Naive thymus-derived CD8-positive, alpha-beta T cell (primary cell): ENCODE data around the gene PRRG4. TPM values are rescaled to one million over a fixed set of nuclear protein-coding genes. Genes with fewer than 3 reads are reported as not detected.
A peak's percentile ranks its signal among the peaks of the same experiment; 100 is the strongest.
"Not testable (repeated sequence)": the region's sequence is repeated elsewhere in the genome, so short reads cannot be mapped to it uniquely, and the experiment has no call there.

Source experiments
- ATAC-seq, 2 donors: fragments of 150-1000 bp; cut with Tn5 transposase in 1 of 2; sonication (Bioruptor Pico), chemical (Tn5 transposase) in 1 of 2; 1 replicate in 1 of 2; 2 replicates in 1 of 2; pipeline ENCODE4 v1.10.0; 2021; ENCODE audit warnings: mild to moderate bottlenecking in 2 of 2, moderate library complexity in 2 of 2
- POLR2A ChIA-PET: fragments of 350-600 bp; sonication (Branson Sonifier 250); formaldehyde crosslinking; loops from one replicate; lab custom pipeline; 2021; ENCODE audit warnings: antibody characterized with exemption; lab: Charles Lee
- DNase-seq, 10 donors: peaks; one replicate each; pipeline versions ENCODE4 v3.0.0 to v3.0.0-alpha.2; 2020 to 2022
- H3K27ac Mint-ChIP-seq, 10 donors: one replicate each; pipeline ENCODE4 v1.8.0; 2020 to 2022; ENCODE audit warnings: mild to moderate bottlenecking in 10 of 10, mixed read lengths in 10 of 10, moderate library complexity in 4 of 10, inconsistent platforms in 1 of 10
- H3K27me3 Mint-ChIP-seq, 5 donors: one replicate each; pipeline ENCODE4 v1.8.0; 2021 to 2022; ENCODE audit warnings: mixed read lengths in 5 of 5
- H3K36me3 Mint-ChIP-seq, 3 donors: one replicate each; pipeline ENCODE4 v1.8.0; 2020 to 2022; ENCODE audit warnings: mixed read lengths in 3 of 3, mild to moderate bottlenecking in 2 of 3, inconsistent platforms in 1 of 3
- H3K4me1 Mint-ChIP-seq, 4 donors: one replicate each; pipeline ENCODE4 v1.8.0; 2021 to 2022; ENCODE audit warnings: mixed read lengths in 4 of 4
- H3K4me3 Mint-ChIP-seq, 10 donors: one replicate each; pipeline ENCODE4 v1.8.0; 2020 to 2022; ENCODE audit warnings: mild to moderate bottlenecking in 10 of 10, mixed read lengths in 10 of 10, moderate library complexity in 6 of 10, inconsistent platforms in 1 of 10
- H3K9me3 Mint-ChIP-seq, 9 donors: one replicate each; pipeline ENCODE4 v1.8.0; 2020 to 2022; ENCODE audit warnings: mixed read lengths in 9 of 9, mild to moderate bottlenecking in 3 of 9, inconsistent platforms in 1 of 9, moderate library complexity in 1 of 9
- polyA plus RNA-seq, 3 donors: library from polyadenylated mRNA; unstranded; fragments of 300-500 nt; fragmentation: Illumina TruSeq; gene quantifications; one replicate each; pipeline ENCODE4 v1.2.3, GENCODE V29; 2021
- total RNA-seq, 8 experiments: library from RNA in 2 of 8; stranded (reverse) in 2 of 8; gene quantifications; one replicate each; pipeline ENCODE4 v1.2.3 and lab custom pipeline; 2021 to 2026

PRRG4 gene
- total and polyA plus RNA-seq, 5 experiments from 2014 or later: not detected

DNA sequence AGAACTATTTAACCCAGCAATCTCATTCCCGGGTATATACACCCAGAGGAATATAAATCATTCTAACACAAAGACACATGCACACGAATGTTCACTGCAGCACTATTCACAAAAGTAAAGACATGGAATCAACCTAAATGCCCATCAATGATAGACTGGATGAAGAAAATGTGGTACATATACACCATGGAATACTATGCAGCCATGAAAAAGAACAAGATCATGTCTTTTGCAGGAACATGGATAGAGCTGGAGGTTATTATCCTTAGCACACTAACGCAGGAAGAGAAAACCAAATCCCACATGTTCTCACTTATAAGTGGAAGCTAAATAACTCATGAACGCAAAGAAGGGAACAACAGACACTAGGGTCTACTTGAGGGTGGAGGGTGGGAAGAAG lies 39.0 kb downstream of the PRRG4 start:
- peaks cover 3 to 14% (median 8%) of the 10 kb centered on the region in 5 donors for H3K27me3 Mint-ChIP-seq
- H3K9me3 Mint-ChIP-seq, POLR2A ChIA-PET, H3K4me1 Mint-ChIP-seq, H3K36me3 Mint-ChIP-seq, DNase-seq, ATAC-seq, H3K27ac Mint-ChIP-seq, H3K4me3 Mint-ChIP-seq: not testable (repeated sequence)

GRCh38 chr11:32870676-32871075 lies 40.9 kb downstream of the PRRG4 start:
- Mint-ChIP-seq H3K36me3 (no peaks in the 10 kb centered on the region), H3K27ac (peak overlapping the region in 1 of 10 donors; percentile 17), H3K4me1 (no peaks in the 10 kb centered on the region), H3K4me3 (no peak overlapping the region), H3K9me3 (peaks cover 0 to 11% (median 6%) of the 10 kb centered on the region in 9 donors), H3K27me3 (peaks cover 3 to 14% (median 9%) of the 10 kb centered on the region in 5 donors)
- DNase-seq: peak in 9 of 10 donors; percentile 4 to 68 (median 15)
- ATAC-seq: peak in 1 of 2 donors; percentile 48
- POLR2A ChIA-PET: no interaction called here

GRCh38 chr11:32874132-32874531 lies 44.4 kb downstream of the PRRG4 start:
- no peak for ATAC-seq
- H3K4me1 Mint-ChIP-seq: no peaks in the 10 kb centered on the region
- peaks cover 0 to 11% (median 2%) of the 10 kb centered on the region in 9 donors for H3K9me3 Mint-ChIP-seq
- H3K36me3 Mint-ChIP-seq: no peaks in the 10 kb centered on the region
- H3K27me3 Mint-ChIP-seq: peaks cover 0 to 11% (median 6%) of the 10 kb centered on the region in 5 donors
- H3K4me3 Mint-ChIP-seq: no peak overlapping the region
- DNase-seq: no peak
- H3K27ac Mint-ChIP-seq: no peak overlapping the region
- POLR2A ChIA-PET: no interaction called here

GRCh38 chr11:32881286-32881685 lies 51.6 kb downstream of the PRRG4 start:
- Mint-ChIP-seq H3K4me3 (no peak overlapping the region), H3K9me3 (no peaks in the 10 kb centered on the region), H3K27ac (no peak overlapping the region), H3K27me3 (peaks cover 0 to 4% (median 2%) of the 10 kb centered on the region in 5 donors), H3K36me3 (no peaks in the 10 kb centered on the region), H3K4me1 (peaks cover 0 to 1% (median 0%) of the 10 kb centered on the region in 4 donors)
- ATAC-seq (no peak), DNase-seq (no peak)
- POLR2A ChIA-PET: no interaction called here

DNA sequence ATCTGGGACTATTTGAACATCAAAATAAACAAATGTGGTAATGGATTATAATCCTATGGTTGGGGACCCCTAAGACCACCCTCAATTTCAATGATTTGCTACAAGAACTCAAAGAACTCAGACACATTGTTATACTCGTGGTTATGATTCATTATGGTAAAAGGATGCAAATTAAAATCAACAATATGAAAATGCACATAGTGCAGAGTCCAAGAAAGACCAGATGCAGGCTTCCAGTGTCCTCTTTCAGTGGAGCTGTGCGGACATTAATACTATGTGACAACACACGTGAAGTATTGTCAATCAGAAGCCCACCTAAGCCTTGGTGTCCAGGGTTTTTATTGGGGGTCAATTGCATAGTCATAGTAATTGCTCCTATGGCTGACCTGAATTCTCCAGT lies 53.7 kb downstream of the PRRG4 start:
- Mint-ChIP-seq H3K4me3 (no peak overlapping the region), H3K27me3 (peaks cover 0 to 3% (median 0%) of the 10 kb centered on the region in 5 donors), H3K27ac (no peak overlapping the region), H3K9me3 (no peaks in the 10 kb centered on the region), H3K36me3 (no peaks in the 10 kb centered on the region), H3K4me1 (peaks cover 0 to 1% (median 0%) of the 10 kb centered on the region in 4 donors)
- POLR2A ChIA-PET: no interaction called here
- ATAC-seq: no peak
- no peak for DNase-seq

DNA sequence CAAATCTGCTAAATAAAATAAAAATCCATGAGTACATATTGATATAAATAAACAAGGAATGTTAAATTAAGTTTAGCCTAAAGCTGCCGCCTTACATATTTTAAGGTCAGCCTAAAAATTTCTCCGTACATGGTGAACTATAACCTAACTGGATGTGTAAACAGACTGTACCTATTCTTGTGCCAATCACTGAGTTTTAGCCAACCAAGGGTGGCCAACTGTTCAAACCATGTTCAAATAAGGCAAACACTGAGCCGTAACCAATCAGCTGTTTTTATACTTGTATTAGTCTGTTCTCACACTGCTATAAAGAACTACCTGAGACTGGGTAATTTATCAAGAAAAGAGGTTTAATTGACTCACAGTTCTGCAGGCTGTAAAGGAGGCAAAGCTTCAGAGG lies 54.3 kb downstream of the PRRG4 start:
- Mint-ChIP-seq H3K36me3 (no peaks in the 10 kb centered on the region), H3K4me3 (no peak overlapping the region), H3K4me1 (peaks cover 0 to 1% (median 0%) of the 10 kb centered on the region in 4 donors), H3K9me3 (no peaks in the 10 kb centered on the region), H3K27me3 (no peaks in the 10 kb centered on the region), H3K27ac (peak overlapping the region in 1 of 10 donors; percentile 35)
- ATAC-seq: no peak
- POLR2A ChIA-PET: no interaction called here
- DNase-seq: no peak

GRCh38 chr11:32884770-32885384 lies 55.1 kb downstream of the PRRG4 start:
- H3K36me3 Mint-ChIP-seq: no peaks in the 10 kb centered on the region
- ATAC-seq (peak; percentile 54 to 61), DNase-seq (no peak)
- peaks cover 0 to 1% (median 0%) of the 10 kb centered on the region in 4 donors for H3K4me1 Mint-ChIP-seq
- no peak overlapping the region for H3K4me3 Mint-ChIP-seq
- POLR2A ChIA-PET: interaction anchor here (0.7 kb wide), 2 partner anchors 83 to 1499 kb away, joined by 3 read pairs; no protein-coding TSS in a partner anchor
- no peak overlapping the region for H3K27ac Mint-ChIP-seq
- H3K9me3 Mint-ChIP-seq: no peaks in the 10 kb centered on the region
- H3K27me3 Mint-ChIP-seq: no peaks in the 10 kb centered on the region

DNA sequence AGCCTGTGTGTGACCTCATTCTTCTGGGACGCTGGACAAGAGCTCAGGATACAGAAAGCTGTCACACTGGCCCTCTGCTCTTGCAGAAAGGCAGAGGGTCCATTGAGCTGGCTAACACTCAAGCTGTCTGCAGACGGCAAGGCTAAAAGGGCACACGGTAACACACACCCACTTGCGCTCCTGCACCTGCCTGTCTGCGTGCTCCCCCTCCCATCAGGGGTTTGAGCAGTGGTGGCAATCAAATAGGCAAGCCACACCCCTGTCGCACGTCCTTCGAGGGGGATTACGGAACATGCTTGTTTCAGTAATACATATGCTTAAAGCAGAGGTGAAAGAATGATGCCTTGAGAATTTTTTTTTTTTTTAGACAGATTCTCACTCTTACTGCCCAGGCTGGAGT lies 55.8 kb downstream of the PRRG4 start:
- ATAC-seq (no peak), DNase-seq (no peak)
- POLR2A ChIA-PET: no interaction called here
- H3K36me3 Mint-ChIP-seq: no peaks in the 10 kb centered on the region
- no peak overlapping the region for H3K27ac Mint-ChIP-seq
- peaks cover 0 to 1% (median 0%) of the 10 kb centered on the region in 4 donors for H3K4me1 Mint-ChIP-seq
- H3K27me3 Mint-ChIP-seq: no peaks in the 10 kb centered on the region
- H3K9me3 Mint-ChIP-seq: no peaks in the 10 kb centered on the region
- H3K4me3 Mint-ChIP-seq: no peak overlapping the region

GRCh38 chr11:32886180-32886579 lies 56.5 kb downstream of the PRRG4 start:
- ATAC-seq (no peak), DNase-seq (no peak)
- H3K27me3 Mint-ChIP-seq: no peaks in the 10 kb centered on the region
- no peak overlapping the region for H3K27ac Mint-ChIP-seq
- H3K4me3 Mint-ChIP-seq: no peak overlapping the region
- H3K4me1 Mint-ChIP-seq: peaks cover 0 to 1% (median under 1%) of the 10 kb centered on the region in 4 donors
- POLR2A ChIA-PET: no interaction called here
- H3K9me3 Mint-ChIP-seq: no peaks in the 10 kb centered on the region
- no peaks in the 10 kb centered on the region for H3K36me3 Mint-ChIP-seq

GRCh38 chr11:32887707-32888383 lies 58.1 kb downstream of the PRRG4 start:
- H3K4me3 Mint-ChIP-seq, H3K27ac Mint-ChIP-seq, H3K36me3 Mint-ChIP-seq, ATAC-seq, H3K9me3 Mint-ChIP-seq, H3K27me3 Mint-ChIP-seq, DNase-seq: not testable (repeated sequence)
- peaks cover 4 to 11% (median 8%) of the 10 kb centered on the region in 4 donors for H3K4me1 Mint-ChIP-seq
- POLR2A ChIA-PET: interaction anchor here (0.6 kb wide), 2 partner anchors 849 to 885 kb away, joined by 3 read pairs; no protein-coding TSS in a partner anchor

DNA sequence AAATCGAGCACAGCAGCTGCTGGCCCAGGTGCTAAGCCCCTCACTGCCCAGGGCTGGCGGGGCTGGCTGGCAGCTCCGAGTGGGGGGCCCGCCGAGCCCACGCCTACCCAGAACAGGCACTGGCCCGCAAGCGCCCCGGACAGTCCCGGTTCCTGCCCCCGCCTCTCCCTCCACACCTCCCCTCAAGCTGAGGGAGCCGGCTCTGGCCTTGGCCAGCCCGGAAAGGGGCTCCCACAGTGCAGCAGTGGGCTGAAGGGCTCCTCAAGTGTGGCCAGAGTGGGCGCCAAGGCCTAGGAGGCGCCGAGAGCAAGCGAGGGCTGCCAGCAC lies 58.6 kb downstream of the PRRG4 start:
- H3K4me1 Mint-ChIP-seq: peaks cover 4 to 12% (median 8%) of the 10 kb centered on the region in 4 donors
- not testable (repeated sequence) for H3K4me3 Mint-ChIP-seq, DNase-seq, ATAC-seq, H3K27ac Mint-ChIP-seq, H3K27me3 Mint-ChIP-seq, H3K36me3 Mint-ChIP-seq, H3K9me3 Mint-ChIP-seq
- POLR2A ChIA-PET: interaction anchor here (0.7 kb wide), 1 partner anchor 169 kb away, joined by 4 read pairs; no protein-coding TSS in a partner anchor

DNA sequence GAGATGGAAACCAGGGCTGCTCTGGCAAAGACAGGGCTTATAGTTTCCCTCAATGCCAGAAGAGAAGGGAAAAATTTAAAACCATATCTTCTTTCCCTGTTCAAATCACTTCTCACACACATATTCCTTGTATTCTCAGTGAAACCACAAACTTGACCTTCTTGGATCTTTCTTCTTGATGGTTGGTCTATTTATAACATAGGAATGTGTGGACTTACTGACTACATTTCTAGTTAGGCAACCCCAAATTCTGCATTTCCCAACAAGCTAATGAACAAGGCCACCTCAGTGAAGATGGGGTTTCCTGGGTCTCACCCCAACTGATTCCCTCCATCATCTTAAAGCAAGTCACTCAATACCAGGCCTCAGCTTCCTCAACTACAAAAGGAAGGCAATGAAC lies 59.1 kb downstream of the PRRG4 start:
- Mint-ChIP-seq H3K9me3 (no peaks in the 10 kb centered on the region), H3K27me3 (no peaks in the 10 kb centered on the region), H3K27ac (no peak overlapping the region), H3K4me1 (peaks cover 4 to 17% (median 8%) of the 10 kb centered on the region in 4 donors), H3K4me3 (no peak overlapping the region), H3K36me3 (no peaks in the 10 kb centered on the region)
- POLR2A ChIA-PET: interaction anchor here (0.7 kb wide), 1 partner anchor 169 kb away, joined by 4 read pairs; no protein-coding TSS in a partner anchor
- DNase-seq (no peak), ATAC-seq (no peak)
